Fibroblast of lung (primary cell): ENCODE measurements around the gene PSG5.
"Not testable (repeated sequence)": the region's sequence is repeated elsewhere in the genome, so short reads cannot be mapped to it uniquely, and the experiment has no call there.

Source experiments
- EZH2 ChIP-seq: IDR thresholded peaks from 2 replicates; pipeline ENCODE4 v1.5.1; 2012; ENCODE audit warnings: low read length, control low read depth, mild to moderate bottlenecking; ENCODE audit errors: missing control alignments
- TF ChIP-seq, protein P1 (sequence below), 2 donors: IDR thresholded peaks in 1 of 2; conservative IDR thresholded peaks in 1 of 2; 1 replicate in 1 of 2; 2 replicates in 1 of 2; pipeline ENCODE4 v1.5.1; 2011 to 2012; ENCODE audit warnings: low read length in 2 of 2, control low read depth in 1 of 2, inconsistent platforms in 1 of 2, low read depth in 1 of 2, mild to moderate bottlenecking in 1 of 2

DNA sequence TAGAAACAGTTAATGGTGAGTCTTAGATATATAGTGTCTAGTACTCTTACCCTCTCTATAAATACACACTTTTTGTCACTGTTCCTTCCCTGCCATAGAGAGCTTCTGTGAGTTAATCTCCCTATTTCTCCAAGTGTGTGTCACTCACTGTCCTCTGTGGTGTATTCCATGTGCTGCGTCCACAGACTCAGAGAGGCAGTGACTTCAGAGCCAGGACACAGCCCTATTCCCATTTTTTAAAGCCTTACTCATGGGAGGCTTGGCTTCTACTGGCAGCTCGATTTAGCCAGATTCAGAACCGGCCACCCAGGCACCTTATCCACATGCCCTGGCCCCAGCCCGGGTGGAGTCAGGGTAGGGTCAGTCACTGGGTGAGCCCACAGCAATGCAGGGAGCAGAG is 32.8 kb upstream of the PSG5 start:
- TF ChIP-seq, protein P1, sequence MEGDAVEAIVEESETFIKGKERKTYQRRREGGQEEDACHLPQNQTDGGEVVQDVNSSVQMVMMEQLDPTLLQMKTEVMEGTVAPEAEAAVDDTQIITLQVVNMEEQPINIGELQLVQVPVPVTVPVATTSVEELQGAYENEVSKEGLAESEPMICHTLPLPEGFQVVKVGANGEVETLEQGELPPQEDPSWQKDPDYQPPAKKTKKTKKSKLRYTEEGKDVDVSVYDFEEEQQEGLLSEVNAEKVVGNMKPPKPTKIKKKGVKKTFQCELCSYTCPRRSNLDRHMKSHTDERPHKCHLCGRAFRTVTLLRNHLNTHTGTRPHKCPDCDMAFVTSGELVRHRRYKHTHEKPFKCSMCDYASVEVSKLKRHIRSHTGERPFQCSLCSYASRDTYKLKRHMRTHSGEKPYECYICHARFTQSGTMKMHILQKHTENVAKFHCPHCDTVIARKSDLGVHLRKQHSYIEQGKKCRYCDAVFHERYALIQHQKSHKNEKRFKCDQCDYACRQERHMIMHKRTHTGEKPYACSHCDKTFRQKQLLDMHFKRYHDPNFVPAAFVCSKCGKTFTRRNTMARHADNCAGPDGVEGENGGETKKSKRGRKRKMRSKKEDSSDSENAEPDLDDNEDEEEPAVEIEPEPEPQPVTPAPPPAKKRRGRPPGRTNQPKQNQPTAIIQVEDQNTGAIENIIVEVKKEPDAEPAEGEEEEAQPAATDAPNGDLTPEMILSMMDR (conservative IDR thresholded peaks at IDR 0.05 in 1 of 2, IDR thresholded peaks at IDR 0.05 in 1 of 2; ENCODE audit: low read depth in 1 of 2, low read length in 2 of 2), result not testable (repeated sequence)
- not testable (repeated sequence) for TF ChIP-seq EZH2
